Measurements from ENCODE around the gene FREM2. TPM values are rescaled to one million over a fixed set of nuclear protein-coding genes. Genes with fewer than 3 reads are reported as not detected.

Gene FREM2
- total RNA-seq, 2 experiments from 2014 or later, result not detected

DNA sequence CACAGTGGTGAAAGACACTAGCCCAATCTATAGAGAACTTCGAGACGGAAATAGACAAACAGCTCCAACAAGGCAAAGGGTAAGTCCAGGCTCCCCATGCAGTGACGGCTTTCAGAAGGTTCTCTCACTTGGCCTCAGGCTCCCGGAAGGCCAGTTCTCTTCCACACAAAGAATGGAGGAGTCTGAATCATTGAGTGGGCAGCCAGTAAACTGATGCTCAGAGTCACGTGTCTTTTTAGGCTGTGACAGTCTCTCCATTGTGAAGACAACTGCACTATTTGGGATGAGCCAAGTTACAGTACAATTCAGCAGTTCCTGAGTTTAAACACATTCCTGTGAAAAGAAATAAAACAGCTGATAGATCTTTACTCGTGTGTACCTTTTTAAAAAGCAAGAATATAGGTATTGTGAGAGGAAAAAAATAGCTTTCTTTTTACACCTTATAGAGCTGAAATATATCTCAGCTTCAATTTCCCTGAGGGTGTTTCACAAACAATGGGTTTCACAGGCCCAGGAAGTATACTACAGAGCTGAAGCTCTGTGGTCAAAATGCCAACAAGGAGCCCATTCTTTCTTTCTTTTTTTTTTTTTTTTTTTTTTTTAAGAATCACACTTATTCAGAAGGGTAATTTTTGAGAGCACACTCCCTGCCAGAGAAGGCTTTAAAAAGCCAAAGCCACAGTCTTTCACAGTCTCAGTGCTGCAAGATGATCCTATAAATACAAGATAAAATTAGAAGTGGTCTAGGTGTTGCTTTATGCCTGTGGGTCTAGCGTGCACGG lies 135.1 kb downstream of the FREM2 start:
- H3K27ac Mint-ChIP-seq, result no peak overlapping the region
- no peak for DNase-seq
- no peaks in the 10 kb centered on the region for H3K9me3 Mint-ChIP-seq (ENCODE audit: insufficient read depth)
- no peaks in the 10 kb centered on the region for H3K4me1 Mint-ChIP-seq (ENCODE audit: low read depth)
- no peaks in the 10 kb centered on the region for H3K36me3 Mint-ChIP-seq (ENCODE audit: low read depth)
- no peak for ATAC-seq
- ChIA-PET CTCF (no interaction called here), POLR2A (no interaction called here)
- H3K4me3 Mint-ChIP-seq, result no peak overlapping the region
- H3K27me3 Mint-ChIP-seq (ENCODE audit: low read depth), result no peaks in the 10 kb centered on the region

DNA sequence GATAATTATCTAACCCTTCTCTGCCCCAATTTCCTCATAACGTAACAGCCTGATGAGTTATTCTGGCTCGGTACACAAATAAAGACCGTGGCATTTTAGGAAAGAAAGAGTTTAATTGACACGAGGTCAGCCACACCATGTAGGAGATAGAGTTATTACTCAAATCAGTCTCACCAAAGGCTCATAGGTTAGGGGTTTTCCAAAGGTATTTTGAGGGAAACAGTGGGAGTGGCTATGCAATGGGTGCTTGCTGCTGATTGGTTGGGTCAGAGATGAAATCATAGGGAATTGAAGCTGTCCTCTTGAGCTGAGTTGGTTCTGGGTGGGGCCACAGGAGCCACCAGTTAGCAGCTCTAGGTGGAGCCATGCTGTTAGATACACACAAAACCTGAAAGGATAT lies 137.5 kb downstream of the FREM2 start:
- POLR2A ChIA-PET, result no interaction called here
- CTCF ChIA-PET, result no interaction called here
- Mint-ChIP-seq H3K4me1 (ENCODE audit: low read depth) (no peaks in the 10 kb centered on the region), H3K4me3 (no peak overlapping the region), H3K27ac (no peak overlapping the region), H3K27me3 (ENCODE audit: low read depth) (no peaks in the 10 kb centered on the region), H3K36me3 (ENCODE audit: low read depth) (no peaks in the 10 kb centered on the region), H3K9me3 (ENCODE audit: insufficient read depth) (no peaks in the 10 kb centered on the region)
- DNase-seq (no peak), ATAC-seq (no peak)

GRCh38 chr13:38826182-38826813 lies 139.4 kb downstream of the FREM2 start:
- ChIA-PET POLR2A (no interaction called here), CTCF (no interaction called here)
- Mint-ChIP-seq H3K36me3 (ENCODE audit: low read depth) (no peaks in the 10 kb centered on the region), H3K27ac (no peak overlapping the region), H3K9me3 (ENCODE audit: insufficient read depth) (no peaks in the 10 kb centered on the region), H3K4me3 (no peak overlapping the region), H3K27me3 (ENCODE audit: low read depth) (no peaks in the 10 kb centered on the region), H3K4me1 (ENCODE audit: low read depth) (no peaks in the 10 kb centered on the region)
- ATAC-seq (no peak), DNase-seq (no peak)

- POLR2A ChIA-PET, result no interaction called here
- CTCF ChIA-PET, result no interaction called here
- ATAC-seq (no peak), DNase-seq (no peak)
- no peak overlapping the region for H3K27ac Mint-ChIP-seq
- H3K9me3 Mint-ChIP-seq (ENCODE audit: insufficient read depth), result no peaks in the 10 kb centered on the region
- no peak overlapping the region for H3K4me3 Mint-ChIP-seq
- H3K4me1 Mint-ChIP-seq (ENCODE audit: low read depth), result no peaks in the 10 kb centered on the region
- H3K27me3 Mint-ChIP-seq (ENCODE audit: low read depth), result no peaks in the 10 kb centered on the region
- no peaks in the 10 kb centered on the region for H3K36me3 Mint-ChIP-seq (ENCODE audit: low read depth)
Measured at GRCh38 chr13:38830442-38831045, 143.7 kb downstream of the FREM2 start.

GRCh38 chr13:38844581-38844980 lies 157.7 kb downstream of the FREM2 start:
- Mint-ChIP-seq H3K27me3 (ENCODE audit: low read depth) (peaks cover 2% of the 10 kb centered on the region), H3K4me3 (no peak overlapping the region), H3K9me3 (ENCODE audit: insufficient read depth) (no peaks in the 10 kb centered on the region), H3K36me3 (ENCODE audit: low read depth) (no peaks in the 10 kb centered on the region), H3K27ac (no peak overlapping the region), H3K4me1 (ENCODE audit: low read depth) (no peaks in the 10 kb centered on the region)
- ChIA-PET POLR2A (no interaction called here), CTCF (no interaction called here)
- no peak for DNase-seq
- no peak for ATAC-seq

- Mint-ChIP-seq H3K9me3 (ENCODE audit: insufficient read depth) (no peaks in the 10 kb centered on the region), H3K4me1 (ENCODE audit: low read depth) (no peaks in the 10 kb centered on the region), H3K27ac (no peak overlapping the region), H3K36me3 (ENCODE audit: low read depth) (no peaks in the 10 kb centered on the region), H3K4me3 (no peak overlapping the region), H3K27me3 (ENCODE audit: low read depth) (peaks cover 2% of the 10 kb centered on the region)
- DNase-seq (no peak), ATAC-seq (no peak)
- CTCF ChIA-PET, result no interaction called here
- POLR2A ChIA-PET, result no interaction called here
Measured at GRCh38 chr13:38848360-38848759, 161.5 kb downstream of the FREM2 start.

DNA sequence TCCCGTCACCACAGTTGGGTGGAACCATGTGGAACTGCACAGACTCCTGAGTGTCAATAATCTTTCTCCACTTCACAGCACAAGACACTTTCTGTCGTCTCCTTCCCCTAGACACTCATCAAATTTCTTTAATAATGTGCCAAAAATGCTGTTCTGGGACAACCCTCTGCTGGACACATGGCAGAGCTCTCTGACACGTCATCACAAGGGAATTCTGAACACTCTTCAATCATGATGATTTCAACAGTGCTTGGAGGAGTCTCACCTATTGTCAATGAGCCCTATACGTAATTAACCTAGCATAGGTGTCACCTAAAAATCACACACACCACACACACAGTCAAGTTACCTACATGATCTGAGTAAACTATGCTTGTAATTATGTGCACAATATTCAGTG lies 162.4 kb downstream of the FREM2 start:
- ATAC-seq, result no peak
- H3K4me1 Mint-ChIP-seq (ENCODE audit: low read depth), result no peaks in the 10 kb centered on the region
- ChIA-PET POLR2A (no interaction called here), CTCF (no interaction called here)
- H3K36me3 Mint-ChIP-seq (ENCODE audit: low read depth), result no peaks in the 10 kb centered on the region
- H3K4me3 Mint-ChIP-seq, result no peak overlapping the region
- H3K27ac Mint-ChIP-seq, result no peak overlapping the region
- H3K9me3 Mint-ChIP-seq (ENCODE audit: insufficient read depth), result no peaks in the 10 kb centered on the region
- H3K27me3 Mint-ChIP-seq (ENCODE audit: low read depth), result no peaks in the 10 kb centered on the region
- DNase-seq, result no peak

DNA sequence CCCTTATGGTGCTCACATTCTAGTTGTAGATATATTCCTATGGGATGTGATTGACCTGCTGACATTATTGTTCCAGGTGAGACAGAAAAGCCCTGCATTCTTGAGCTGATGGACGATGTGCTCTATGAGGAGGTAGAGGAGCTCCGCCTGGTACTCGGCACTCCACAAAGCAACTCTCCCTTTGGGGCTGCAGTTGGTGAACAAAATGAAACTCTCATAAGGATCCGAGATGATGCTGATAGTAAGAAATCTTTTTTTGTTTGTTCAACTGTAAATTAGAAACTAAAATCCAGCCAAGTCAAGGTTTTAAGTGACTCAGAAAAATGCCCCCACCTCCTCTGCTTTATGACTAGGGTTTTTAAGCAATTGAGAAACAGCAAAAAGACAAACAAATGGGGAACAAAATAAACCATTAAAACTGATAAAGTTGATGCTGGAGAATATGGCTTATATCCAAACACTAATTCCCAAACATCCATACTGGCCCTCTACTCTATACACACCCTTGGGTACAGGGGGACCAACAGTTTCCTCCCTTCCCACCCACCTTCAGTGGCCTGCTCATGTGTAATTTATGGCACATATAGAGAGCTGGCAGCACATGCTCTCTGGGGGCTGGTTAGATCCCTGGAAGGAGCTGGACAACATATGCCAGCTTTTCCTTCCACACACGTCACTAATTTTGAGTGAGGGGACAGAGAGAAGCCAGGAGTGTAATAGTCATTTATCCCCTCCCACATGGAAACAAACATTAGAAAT lies 164.2 kb downstream of the FREM2 start:
- CTCF ChIA-PET, result no interaction called here
- Mint-ChIP-seq H3K4me1 (ENCODE audit: low read depth) (no peaks in the 10 kb centered on the region), H3K27ac (no peak overlapping the region), H3K4me3 (no peak overlapping the region), H3K9me3 (ENCODE audit: insufficient read depth) (no peaks in the 10 kb centered on the region), H3K27me3 (ENCODE audit: low read depth) (peaks cover 1% of the 10 kb centered on the region), H3K36me3 (ENCODE audit: low read depth) (no peaks in the 10 kb centered on the region)
- DNase-seq (no peak), ATAC-seq (no peak)
- POLR2A ChIA-PET, result no interaction called here

GRCh38 chr13:38854226-38854625 lies 167.3 kb downstream of the FREM2 start:
- CTCF ChIA-PET, result no interaction called here
- Mint-ChIP-seq H3K9me3 (ENCODE audit: insufficient read depth) (no peaks in the 10 kb centered on the region), H3K36me3 (ENCODE audit: low read depth) (no peaks in the 10 kb centered on the region), H3K27ac (no peak overlapping the region), H3K4me3 (no peak overlapping the region), H3K27me3 (ENCODE audit: low read depth) (peaks cover 2% of the 10 kb centered on the region), H3K4me1 (ENCODE audit: low read depth) (no peaks in the 10 kb centered on the region)
- POLR2A ChIA-PET, result no interaction called here
- DNase-seq (no peak), ATAC-seq (no peak)

- Mint-ChIP-seq H3K4me1 (ENCODE audit: low read depth) (no peaks in the 10 kb centered on the region), H3K36me3 (ENCODE audit: low read depth) (no peaks in the 10 kb centered on the region), H3K27ac (no peak overlapping the region), H3K9me3 (ENCODE audit: insufficient read depth) (no peaks in the 10 kb centered on the region), H3K4me3 (no peak overlapping the region), H3K27me3 (ENCODE audit: low read depth) (peaks cover 2% of the 10 kb centered on the region)
- no peak for ATAC-seq
- ChIA-PET POLR2A (no interaction called here), CTCF (no interaction called here)
- no peak for DNase-seq
Measured at GRCh38 chr13:38856065-38856464, 169.2 kb downstream of the FREM2 start.

DNA sequence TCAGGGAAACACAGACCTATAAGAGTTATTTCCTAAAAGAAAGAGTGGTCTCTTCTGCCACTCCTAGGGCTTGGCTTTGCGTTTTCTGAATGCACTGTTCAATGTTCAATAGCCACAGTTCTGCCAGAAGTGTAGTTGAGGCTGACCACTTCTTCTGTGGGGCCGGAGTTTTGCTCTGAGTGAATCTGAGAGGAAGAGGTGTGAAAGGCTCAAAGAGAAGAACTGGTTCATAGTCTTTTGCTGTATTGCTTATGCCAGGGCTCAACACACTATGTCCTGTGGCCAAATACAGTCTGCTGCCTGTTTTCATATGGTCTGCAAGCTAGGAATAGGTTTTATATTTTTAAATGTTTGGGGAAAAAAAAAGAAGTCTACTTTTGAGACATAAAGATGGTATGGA lies 175.6 kb downstream of the FREM2 start:
- CTCF ChIA-PET, result no interaction called here
- Mint-ChIP-seq H3K4me1 (ENCODE audit: low read depth) (no peaks in the 10 kb centered on the region), H3K4me3 (no peak overlapping the region), H3K36me3 (ENCODE audit: low read depth) (no peaks in the 10 kb centered on the region), H3K27me3 (ENCODE audit: low read depth) (no peaks in the 10 kb centered on the region), H3K27ac (no peak overlapping the region), H3K9me3 (ENCODE audit: insufficient read depth) (no peaks in the 10 kb centered on the region)
- POLR2A ChIA-PET, result no interaction called here
- no peak for ATAC-seq
- DNase-seq, result no peak

- Mint-ChIP-seq H3K36me3 (ENCODE audit: low read depth) (no peaks in the 10 kb centered on the region), H3K4me3 (no peak overlapping the region), H3K27me3 (ENCODE audit: low read depth) (no peaks in the 10 kb centered on the region), H3K9me3 (ENCODE audit: insufficient read depth) (no peaks in the 10 kb centered on the region), H3K4me1 (ENCODE audit: low read depth) (no peaks in the 10 kb centered on the region), H3K27ac (no peak overlapping the region)
- CTCF ChIA-PET, result no interaction called here
- POLR2A ChIA-PET, result no interaction called here
- DNase-seq, result no peak
- no peak for ATAC-seq
Measured at GRCh38 chr13:38863536-38863935, 176.7 kb downstream of the FREM2 start.

Data from activated CD8-positive, alpha-beta T cell treated with anti-CD3 and anti-CD28 coated beads, Interleukin-2, amount 10 ng/mL, durations not matched to agents 7 days and 5 days (primary cell).